SK-N-SH (cell line): ENCODE data around the gene CCDC15. TPM values are rescaled to one million over a fixed set of nuclear protein-coding genes. Genes with fewer than 3 reads are reported as not detected.

ENCODE experiments used
- CTCF ChIA-PET: fragments of 300-600, 350-600 bp; formaldehyde crosslinking; extraction: SDS; loops from one replicate; lab custom pipeline; 2021; lab: Yijun Ruan, JAX
- POLR2A ChIA-PET: fragments of 350-600 bp; sonication (Branson Sonifier 250); formaldehyde crosslinking; extraction: SDS; loops from one replicate; lab custom pipeline; 2020; ENCODE audit warnings: antibody characterized with exemption, inconsistent platforms; lab: Yijun Ruan, JAX
- DNase-seq: peaks from one replicate; pipeline ENCODE4 v3.0.0; 2012
- H2AFZ ChIP-seq: fragments of 200-600 bp; sonication (generic); 2 replicates; pipeline ENCODE4 v1.8.1; 2016; ENCODE audit warnings: antibody characterized with exemption, mild to moderate bottlenecking, low read depth
- H3F3A ChIP-seq: fragments of 200-600 bp; sonication (generic); replicated peaks from 2 replicates; pipeline ENCODE3; 2016; ENCODE audit warnings: antibody characterized with exemption, mild to moderate bottlenecking; ENCODE audit not compliant: insufficient read depth
- H3K27ac ChIP-seq, 2 experiments: fragments of 200-500 bp in 1 of 2; fragments of 200-600 bp in 1 of 2; sonication (Bioruptor generic) in 1 of 2; sonication (generic), shearing (Covaris generic) in 1 of 2; 2 replicates each; pipeline versions ENCODE4 v1.5.1 to v1.6.1; 2014 to 2016; ENCODE audit warnings: low read depth in 2 of 2, inconsistent platforms in 1 of 2, low read length in 1 of 2, mild to moderate bottlenecking in 1 of 2, mixed read lengths in 1 of 2
- H3K27me3 ChIP-seq: fragments of 200-600 bp; sonication (generic), shearing (Covaris generic); 2 replicates; pipeline ENCODE4 v1.6.1; 2016; ENCODE audit warnings: mixed run types; ENCODE audit not compliant: insufficient read depth
- H3K36me3 ChIP-seq, 2 experiments: fragments of 200-500 bp in 1 of 2; fragments of 200-600 bp in 1 of 2; sonication (Bioruptor generic) in 1 of 2; sonication (generic) in 1 of 2; replicated peaks in 1 of 2; 2 replicates each; pipeline versions ENCODE3 to v1.5.1; 2014 to 2016; ENCODE audit warnings: low read length in 1 of 2, mild to moderate bottlenecking in 1 of 2; ENCODE audit not compliant: insufficient read depth in 2 of 2, control insufficient read depth in 1 of 2
- H3K4me1 ChIP-seq, 2 experiments: fragments of 200-500 bp in 1 of 2; fragments of 200-600 bp in 1 of 2; sonication (Bioruptor generic) in 1 of 2; sonication (generic), shearing (Covaris generic) in 1 of 2; 2 replicates each; pipeline versions ENCODE4 v1.5.1 to v1.6.1; 2014 to 2016; ENCODE audit warnings: low read depth in 1 of 2, low read length in 1 of 2, mixed run types in 1 of 2; ENCODE audit not compliant: insufficient read depth in 2 of 2, control insufficient read depth in 1 of 2
- H3K4me2 ChIP-seq: fragments of 200-600 bp; sonication (generic), shearing (Covaris generic); 2 replicates; pipeline ENCODE4 v1.6.1; 2017; ENCODE audit warnings: mixed run types
- H3K4me3 ChIP-seq, 2 experiments: fragments of 200-500 bp in 1 of 2; fragments of 200-600 bp in 1 of 2; sonication (Bioruptor generic) in 1 of 2; sonication (generic), shearing (Covaris generic) in 1 of 2; 2 replicates each; pipeline versions ENCODE4 v1.5.1 to v1.8.1; 2014 to 2016; ENCODE audit warnings: low read depth in 2 of 2, inconsistent platforms in 1 of 2, low read length in 1 of 2, mild to moderate bottlenecking in 1 of 2, mixed read lengths in 1 of 2, moderate library complexity in 1 of 2
- H3K79me2 ChIP-seq: fragments of 200-600 bp; sonication (generic); 2 replicates; pipeline ENCODE4 v1.8.1; 2017; ENCODE audit warnings: mild to moderate bottlenecking; ENCODE audit not compliant: insufficient read depth
- H3K9ac ChIP-seq: fragments of 200-600 bp; sonication (generic); 2 replicates; pipeline ENCODE4 v1.6.1; 2017; ENCODE audit warnings: mixed run types
- H3K9me2 ChIP-seq: fragments of 200-600 bp; sonication (generic); 2 replicates; pipeline ENCODE4 v1.6.1; 2017; ENCODE audit warnings: mixed run types
- H3K9me3 ChIP-seq: fragments of 200-600 bp; sonication (generic); 2 replicates; pipeline ENCODE4 v1.6.1; 2017; ENCODE audit warnings: mixed run types, mild to moderate bottlenecking, moderate library complexity
- H4K20me1 ChIP-seq: fragments of 200-600 bp; sonication (generic); 2 replicates; pipeline ENCODE4 v1.6.1; 2017; ENCODE audit warnings: mild to moderate bottlenecking, mixed run types; ENCODE audit not compliant: insufficient read depth
- CHD2 ChIP-seq: fragments of 150-350 bp; IDR thresholded peaks from 2 replicates; pipeline ENCODE4 v1.6.1; 2018; ENCODE audit warnings: low read length; ENCODE audit not compliant: partially characterized antibody
- CTCF ChIP-seq: fragments of 200-600 bp; sonication (generic); IDR thresholded peaks from 2 replicates; pipeline ENCODE4 v1.6.1; 2017; ENCODE audit warnings: antibody characterized with exemption, mild to moderate bottlenecking, moderate library complexity
- ELF1 ChIP-seq: IDR thresholded peaks from 2 replicates; pipeline ENCODE4 v1.4.0; 2012
- EZH2phosphoT487 ChIP-seq: fragments of 200-600 bp; sonication (generic); IDR thresholded peaks from 2 replicates; pipeline ENCODE4 v1.6.1; 2017; ENCODE audit warnings: low read depth, mixed run types, mild to moderate bottlenecking, antibody characterized with exemption, moderate library complexity, borderline replicate concordance
- FOSL2 ChIP-seq: IDR thresholded peaks from 2 replicates; pipeline ENCODE4 v1.4.0; 2012; ENCODE audit warnings: low read depth, mild to moderate bottlenecking, moderate library complexity, borderline replicate concordance
- GATA2 ChIP-seq: sonication (generic); formaldehyde crosslinking; IDR thresholded peaks from 2 replicates; pipeline ENCODE4 v1.5.0; 2020; ENCODE audit warnings: mild to moderate bottlenecking, missing genetic modification reagents
- MAX ChIP-seq: IDR thresholded peaks from 2 replicates; pipeline ENCODE4 v1.4.0; 2012; ENCODE audit warnings: low read depth
- MXI1 ChIP-seq: IDR thresholded peaks from 2 replicates; pipeline ENCODE4 v1.6.1; 2012; ENCODE audit warnings: mild to moderate bottlenecking, low read depth, low read length, improper control_type of control experiment
- NRF1 ChIP-seq: IDR thresholded peaks from 2 replicates; pipeline ENCODE4 v1.6.1; 2012; ENCODE audit warnings: low read depth, mild to moderate bottlenecking, low read length
- POLR2AphosphoS5 ChIP-seq: IDR thresholded peaks from 2 replicates; pipeline ENCODE4 v1.6.1; 2012; ENCODE audit warnings: low read depth, low read length
- RAD21 ChIP-seq: IDR thresholded peaks from 2 replicates; pipeline ENCODE4 v1.6.1; 2012; ENCODE audit warnings: mild to moderate bottlenecking, low read length
- RCOR1 ChIP-seq: fragments of 150-350 bp; IDR thresholded peaks from 2 replicates; pipeline ENCODE4 v1.6.1; 2017; ENCODE audit warnings: antibody characterized with exemption, low read length
- REST ChIP-seq: IDR thresholded peaks from 2 replicates; pipeline ENCODE4 v1.6.1; 2012; ENCODE audit warnings: mild to moderate bottlenecking, low read depth, low read length, moderate library complexity
- SIN3A ChIP-seq: IDR thresholded peaks from 2 replicates; pipeline ENCODE4 v1.6.1; 2012; ENCODE audit warnings: low read depth, mild to moderate bottlenecking, low read length, moderate library complexity, borderline replicate concordance
- TAF1 ChIP-seq: IDR thresholded peaks from 2 replicates; pipeline ENCODE4 v1.6.1; 2012; ENCODE audit warnings: low read depth, mild to moderate bottlenecking, low read length, moderate library complexity, borderline replicate concordance
- TEAD4 ChIP-seq: IDR thresholded peaks from 2 replicates; pipeline ENCODE4 v1.4.0; 2012; ENCODE audit warnings: mild to moderate bottlenecking, borderline replicate concordance; ENCODE audit not compliant: insufficient read depth
- USF1 ChIP-seq: IDR thresholded peaks from 2 replicates; pipeline ENCODE4 v1.4.0; 2012; ENCODE audit warnings: low read depth, borderline replicate concordance
- YY1 ChIP-seq: IDR thresholded peaks from 2 replicates; pipeline ENCODE4 v1.4.0; 2012; ENCODE audit warnings: low read depth, mild to moderate bottlenecking
- ZBTB33 ChIP-seq: IDR thresholded peaks from 2 replicates; pipeline ENCODE4 v1.4.0; 2012; ENCODE audit warnings: low read depth, borderline replicate concordance
- WGBS: methylation state at CpG from one replicate; pipeline ENCODE4 v1.1.6; 2017; ENCODE audit warnings: low lambda C conversion rate; 5-methylcytosine and 5-hydroxymethylcytosine counted together
- polyA plus RNA-seq, 3 experiments: library from polyadenylated mRNA; depleted of rRNA; stranded (reverse); fragments of >200 nt; gene quantifications; 2 replicates each; pipeline ENCODE4 v1.2.3, GENCODE V29; 2012

CCDC15 gene
- polyA plus RNA-seq, 1 of the 3 experiments (the other 2 are of a cell fraction) = 0.69 TPM

GRCh38 chr11:125062931-125063428, 109.0 kb downstream of the CCDC15 start, which contains the start of gene SLC37A2:
Gene SLC37A2, plus strand, starts transcription at chr11:125063305. Its CDS starts 63 bp downstream, at chr11:125063368.
- WGBS = 0% methylated on average over 2 of the region's 46 CpGs
- no peak for TF ChIP-seq POLR2AphosphoS5
- no peak for TF ChIP-seq EZH2phosphoT487
- no peak for TF ChIP-seq ELF1
- peak; percentile 11; the same call in 1 of the 2 replicates for TF ChIP-seq TAF1
- no peak for TF ChIP-seq REST
- peak; percentile 69 for TF ChIP-seq MXI1
- TF ChIP-seq MAX = peak; percentile 39; the same call in 1 of the 2 replicates
- no peak for TF ChIP-seq ZBTB33
- no peak for TF ChIP-seq CHD2
- no peak for TF ChIP-seq TEAD4
- TF ChIP-seq CTCF = peak; percentile 29; the same call in 1 of the 2 replicates
- TF ChIP-seq USF1 = no peak
- peak; percentile 87; the same call in 1 of the 2 replicates for TF ChIP-seq SIN3A
- TF ChIP-seq YY1 = no peak
- TF ChIP-seq GATA2 (CRISPR knock-in tag) = no peak
- no peak for TF ChIP-seq NRF1
- TF ChIP-seq RCOR1 = no peak
- no peak for TF ChIP-seq FOSL2
- TF ChIP-seq RAD21 = 0 out of 2 replicates have a peak, but pooled peaks have one; percentile 2
- Histone ChIP-seq H3K4me3 (peak within 1 kb of the TSS; percentile 64 to 67), H3K79me2 (no peaks in the 10 kb centered on the region), H4K20me1 (no peaks in the 10 kb centered on the region), H3K9ac (peak within 1 kb of the TSS; percentile 28; the same call in 1 of the 2 replicates), H3K9me2 (no peaks in the 10 kb centered on the region), H3K4me1 (peaks cover 0 to 3% of the 10 kb centered on the region in 2 experiments; a peak in 1 of 4 replicates), H3K27me3 (no peaks in the 10 kb centered on the region), H3K4me2 (peak within 1 kb of the TSS; percentile 86), H3F3A (no peaks in the 10 kb centered on the region), H3K9me3 (no peaks in the 10 kb centered on the region), H3K27ac (no peak within 1 kb of the TSS), H3K36me3 (no peaks in the 10 kb centered on the region), H2AFZ (peak within 1 kb of the TSS; percentile 91)
- CTCF ChIA-PET = interaction anchor here (1.1 to 2.1 kb wide), 4 partner anchors 15 to 342 kb away, joined by 3 to 6 read pairs (median 4); no protein-coding TSS in a partner anchor
- POLR2A ChIA-PET = no interaction called here
- peak; percentile 91 for DNase-seq
